ENCODE measurements around the gene VSIG10.
"Not testable (repeated sequence)": the region's sequence is repeated elsewhere in the genome, so short reads cannot be mapped to it uniquely, and the experiment has no call there.

The VSIG10 gene

GRCh38 chr12:118082161-118082560 lies 21.6 kb downstream of the VSIG10 start:
- no peak for TF ChIP-seq CTCF (IDR thresholded peaks at IDR 0.05; ENCODE audit: insufficient read depth, low read length, missing control alignments)
- H3K4me3 ChIP-seq (ENCODE audit: low read depth, low read length): no peak overlapping the region
- ChIA-PET CTCF (no interaction called here), POLR2A (no interaction called here)
- DNase-seq (ENCODE audit: low read depth, low spot score): no peak

GRCh38 chr12:118081521-118081920 lies 22.3 kb downstream of the VSIG10 start:
- POLR2A ChIA-PET; H3K4me3 ChIP-seq (ENCODE audit: low read depth, low read length); DNase-seq (ENCODE audit: low read depth, low spot score); CTCF ChIA-PET: not testable (repeated sequence)

DNA sequence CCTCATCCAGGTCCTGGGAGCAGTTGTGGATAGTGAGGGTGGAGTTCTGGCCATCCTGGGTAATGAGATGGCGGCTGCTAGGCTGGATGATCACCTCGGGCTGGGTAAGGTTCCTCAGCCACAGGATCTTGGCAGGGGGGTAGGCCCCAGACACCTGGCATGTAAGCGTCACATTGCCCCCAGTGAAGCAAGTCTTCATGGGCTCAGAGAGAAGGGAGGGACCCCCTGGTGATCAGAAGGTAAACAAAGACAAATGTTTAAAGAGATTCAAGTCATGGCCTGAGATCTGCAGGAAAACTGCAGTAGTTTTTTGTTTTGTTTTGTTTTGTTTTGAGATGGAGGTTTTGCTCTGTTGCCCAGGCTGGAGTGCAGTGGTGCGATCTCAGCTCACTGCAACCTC lies 30.0 kb downstream of the VSIG10 start:
- no peak for DNase-seq (ENCODE audit: low read depth, low spot score)
- no peak overlapping the region for H3K4me3 ChIP-seq (ENCODE audit: low read depth, low read length)
- TF ChIP-seq CTCF (IDR thresholded peaks at IDR 0.05; ENCODE audit: insufficient read depth, low read length, missing control alignments): no peak
- CTCF ChIA-PET: no interaction called here
- POLR2A ChIA-PET: no interaction called here

GRCh38 chr12:118070650-118071049 lies 33.2 kb downstream of the VSIG10 start:
- DNase-seq (ENCODE audit: low read depth, low spot score): no peak
- CTCF ChIA-PET: interaction anchor here (1.7 kb wide), 1 partner anchor 195 kb away, joined by 4 read pairs; no protein-coding TSS in a partner anchor
- H3K4me3 ChIP-seq (ENCODE audit: low read depth, low read length): no peak overlapping the region
- TF ChIP-seq CTCF (IDR thresholded peaks at IDR 0.05; ENCODE audit: insufficient read depth, low read length, missing control alignments): no peak
- POLR2A ChIA-PET: no interaction called here

- TF ChIP-seq CTCF (IDR thresholded peaks at IDR 0.05; ENCODE audit: insufficient read depth, low read length, missing control alignments): no peak
- ChIA-PET POLR2A (no interaction called here), CTCF (interaction anchor here (1.3 kb wide), 1 partner anchor 52 kb away, joined by 3 read pairs; no protein-coding TSS in a partner anchor)
Measured at GRCh38 chr12:118068445-118068844, 35.4 kb downstream of the VSIG10 start.

GRCh38 chr12:118065380-118065779 lies 38.4 kb downstream of the VSIG10 start:
- no peak for TF ChIP-seq CTCF (IDR thresholded peaks at IDR 0.05; ENCODE audit: insufficient read depth, low read length, missing control alignments)
- DNase-seq (ENCODE audit: low read depth, low spot score): no peak
- H3K4me3 ChIP-seq (ENCODE audit: low read depth, low read length): no peak overlapping the region
- CTCF ChIA-PET: interaction anchor here (3.4 kb wide), 1 partner anchor 10 kb away, joined by 23 read pairs; no protein-coding TSS in a partner anchor
- POLR2A ChIA-PET: no interaction called here

More at GRCh38 chr12:118068445-118068844, 35.4 kb downstream of the VSIG10 start:
- no peak for DNase-seq (ENCODE audit: low read depth, low spot score)
- H3K4me3 ChIP-seq (ENCODE audit: low read depth, low read length): no peak overlapping the region

DNA sequence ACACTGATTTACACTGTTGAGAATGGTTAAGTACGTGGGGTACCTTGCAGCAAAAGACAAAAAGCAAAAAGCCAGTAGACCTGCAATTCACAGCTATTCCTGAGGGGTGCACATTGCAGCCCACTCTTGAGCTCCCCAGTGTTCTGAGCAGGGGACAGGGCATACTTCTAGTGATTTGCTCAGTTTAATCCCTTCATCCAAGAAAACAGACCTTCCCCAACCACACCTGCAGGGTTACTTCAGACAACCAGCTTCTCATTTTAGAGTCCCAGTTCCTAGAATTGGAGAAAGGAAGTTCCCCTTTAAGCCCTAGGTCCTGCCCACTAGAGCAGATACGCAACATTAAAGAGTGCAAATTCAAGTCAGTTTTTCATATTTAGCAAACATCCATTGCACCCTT lies 39.2 kb downstream of the VSIG10 start:
- CTCF ChIA-PET: interaction anchor here (1.1 to 3.4 kb wide), 3 partner anchors 9 to 312 kb away, joined by 5 to 23 read pairs (median 8); partner anchors contain the start of gene SUDS3
- TF ChIP-seq CTCF (IDR thresholded peaks at IDR 0.05; ENCODE audit: insufficient read depth, low read length, missing control alignments): no peak
- POLR2A ChIA-PET: no interaction called here
- H3K4me3 ChIP-seq (ENCODE audit: low read depth, low read length): no peak overlapping the region
- no peak for DNase-seq (ENCODE audit: low read depth, low spot score)

Measured in AG04449 (cell line).